Activated CD4-positive, alpha-beta memory T cell treated with anti-CD3 and anti-CD28 coated beads for 36 hours (primary cell): ENCODE results near the gene IGF1R. TPM values are rescaled to one million over a fixed set of nuclear protein-coding genes. Genes with fewer than 3 reads are reported as not detected.

Experiments
- CTCF ChIA-PET: fragments of 350-600 bp; sonication (Branson Sonifier 250); formaldehyde crosslinking; loops from one replicate; lab custom pipeline; 2021; ENCODE audit warnings: antibody characterized with exemption, inconsistent platforms; lab: Charles Lee
- POLR2A ChIA-PET: fragments of 350-600 bp; sonication (Branson Sonifier 250); formaldehyde crosslinking; loops from one replicate; lab custom pipeline; 2021; ENCODE audit warnings: antibody characterized with exemption; lab: Charles Lee
- DNase-seq: peaks from one replicate; pipeline ENCODE4 v3.0.0-alpha.2; 2020
- H3K27ac Mint-ChIP-seq: one replicate; pipeline ENCODE4 v1.8.0; 2021; ENCODE audit warnings: mixed read lengths
- H3K27me3 Mint-ChIP-seq: one replicate; pipeline ENCODE4 v1.8.0; 2021; ENCODE audit warnings: mixed read lengths
- H3K36me3 Mint-ChIP-seq: one replicate; pipeline ENCODE4 v1.8.0; 2021; ENCODE audit warnings: mixed read lengths
- H3K4me1 Mint-ChIP-seq: one replicate; pipeline ENCODE4 v1.8.0; 2021; ENCODE audit warnings: low read depth, mixed read lengths
- H3K4me3 Mint-ChIP-seq: one replicate; pipeline ENCODE4 v1.8.0; 2021; ENCODE audit warnings: mild to moderate bottlenecking, mixed read lengths
- H3K9me3 Mint-ChIP-seq: one replicate; pipeline ENCODE4 v1.8.0; 2021; ENCODE audit warnings: mixed read lengths
- intact Hi-C: fragments of 100-400 bp; cut with micrococcal nuclease; formaldehyde crosslinking; loops from one replicate; pipeline ENCODE4 v1.15.1; 2023
- total RNA-seq, 2 experiments: library from RNA; stranded (reverse); gene quantifications; one replicate each; pipeline ENCODE4 v1.2.3, GENCODE V29; 2021

IGF1R gene
- total RNA-seq, 2 experiments from 2014 or later, result 13.2 to 14.8 TPM

DNA sequence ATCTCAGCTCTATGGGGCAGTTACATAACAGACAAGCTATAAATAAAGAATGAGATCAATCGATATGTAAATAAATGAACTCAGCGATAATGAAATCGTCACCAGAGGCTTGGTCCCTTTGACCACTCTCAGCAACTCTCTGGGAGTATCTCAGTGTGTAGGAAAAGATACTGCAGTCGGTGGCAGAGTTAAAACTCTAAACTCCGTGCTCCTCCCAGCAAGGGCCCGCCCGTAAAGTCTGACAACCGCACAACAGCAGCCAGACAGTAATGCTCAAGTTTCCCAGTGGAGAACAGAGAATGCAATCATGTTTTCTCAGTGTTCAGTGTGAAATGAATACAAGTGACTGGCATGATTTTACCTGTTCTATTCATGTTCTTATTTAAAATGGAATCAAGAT, 28.3 kb upstream of the IGF1R start:
- Mint-ChIP-seq H3K27ac (no peak overlapping the region), H3K4me1 (no peaks in the 10 kb centered on the region), H3K9me3 (no peaks in the 10 kb centered on the region), H3K36me3 (no peaks in the 10 kb centered on the region), H3K27me3 (peaks cover 14% of the 10 kb centered on the region), H3K4me3 (no peak overlapping the region)
- ChIA-PET CTCF (interaction anchor here (0.7 kb wide), 1 partner anchor 203 kb away, joined by 3 read pairs; no protein-coding TSS in a partner anchor), POLR2A (no interaction called here)
- intact Hi-C loops, result no loop called here
- no peak for DNase-seq

DNA sequence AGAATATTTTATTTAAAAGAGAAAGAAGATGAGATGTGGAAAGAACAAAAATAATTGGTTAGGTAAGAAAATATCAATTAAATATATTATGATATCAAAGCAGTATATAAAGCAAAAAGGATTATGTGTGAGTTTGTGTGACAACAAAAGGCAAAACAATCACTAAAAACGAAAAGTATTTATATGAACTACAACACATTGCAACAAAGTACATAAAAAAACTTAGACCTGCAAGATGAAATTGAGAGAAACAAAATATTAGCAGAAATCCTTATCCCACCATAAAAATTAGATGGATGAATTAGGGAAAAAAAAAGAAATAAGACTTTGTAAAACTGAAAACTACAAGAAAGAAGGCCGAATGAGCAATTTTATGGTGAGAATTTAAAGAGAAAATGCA, 27.3 kb upstream of the IGF1R start:
- H3K4me3 Mint-ChIP-seq, result no peak overlapping the region
- H3K27me3 Mint-ChIP-seq, result peaks cover 14% of the 10 kb centered on the region
- no peaks in the 10 kb centered on the region for H3K9me3 Mint-ChIP-seq
- no peak for DNase-seq
- no peaks in the 10 kb centered on the region for H3K36me3 Mint-ChIP-seq
- H3K27ac Mint-ChIP-seq, result no peak overlapping the region
- CTCF ChIA-PET, result no interaction called here
- POLR2A ChIA-PET, result no interaction called here
- intact Hi-C loops, result no loop called here
- H3K4me1 Mint-ChIP-seq, result no peaks in the 10 kb centered on the region

DNA sequence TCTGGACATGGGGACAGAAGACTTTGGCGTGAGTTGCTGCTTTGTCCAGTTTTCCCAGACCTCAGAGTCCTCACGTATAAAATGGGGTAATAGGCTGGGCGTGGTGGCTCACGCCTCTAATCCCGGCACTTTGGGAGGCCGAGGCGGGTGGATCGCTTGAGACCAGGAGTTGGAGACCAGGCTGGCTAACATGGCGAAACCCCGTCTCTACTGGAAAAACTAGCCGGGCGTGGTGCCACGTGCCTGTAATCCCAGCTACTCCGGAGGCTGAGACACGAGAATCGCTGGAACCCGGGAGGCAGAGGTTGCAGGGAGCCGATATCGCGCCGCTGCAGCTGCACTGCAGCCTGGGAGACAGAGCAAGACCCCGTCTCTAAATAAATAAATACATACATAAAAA, 22.7 kb upstream of the IGF1R start:
- Mint-ChIP-seq H3K4me1 (no peaks in the 10 kb centered on the region), H3K9me3 (no peaks in the 10 kb centered on the region), H3K27ac (no peak overlapping the region), H3K4me3 (no peak overlapping the region), H3K36me3 (no peaks in the 10 kb centered on the region), H3K27me3 (peaks cover 7% of the 10 kb centered on the region)
- intact Hi-C loops, result no loop called here
- no peak for DNase-seq
- CTCF ChIA-PET, result no interaction called here
- POLR2A ChIA-PET, result no interaction called here

GRCh38 chr15:98626153-98626552, 22.2 kb upstream of the IGF1R start:
- ChIA-PET POLR2A (no interaction called here), CTCF (no interaction called here)
- H3K9me3 Mint-ChIP-seq, result no peaks in the 10 kb centered on the region
- no peaks in the 10 kb centered on the region for H3K4me1 Mint-ChIP-seq
- intact Hi-C loops, result no loop called here
- DNase-seq, result no peak
- no peak overlapping the region for H3K27ac Mint-ChIP-seq
- peaks cover 7% of the 10 kb centered on the region for H3K27me3 Mint-ChIP-seq
- H3K4me3 Mint-ChIP-seq, result no peak overlapping the region
- no peaks in the 10 kb centered on the region for H3K36me3 Mint-ChIP-seq

GRCh38 chr15:98628216-98628615, 20.1 kb upstream of the IGF1R start:
- intact Hi-C loops, result no loop called here
- H3K27me3 Mint-ChIP-seq, result peaks cover 6% of the 10 kb centered on the region
- H3K36me3 Mint-ChIP-seq, result no peaks in the 10 kb centered on the region
- no peaks in the 10 kb centered on the region for H3K4me1 Mint-ChIP-seq
- no peak overlapping the region for H3K4me3 Mint-ChIP-seq
- ChIA-PET POLR2A (no interaction called here), CTCF (interaction anchor here (1.4 kb wide), 1 partner anchor 109 kb away, joined by 5 read pairs; no protein-coding TSS in a partner anchor)
- no peaks in the 10 kb centered on the region for H3K9me3 Mint-ChIP-seq
- H3K27ac Mint-ChIP-seq, result no peak overlapping the region
- no peak for DNase-seq

DNA sequence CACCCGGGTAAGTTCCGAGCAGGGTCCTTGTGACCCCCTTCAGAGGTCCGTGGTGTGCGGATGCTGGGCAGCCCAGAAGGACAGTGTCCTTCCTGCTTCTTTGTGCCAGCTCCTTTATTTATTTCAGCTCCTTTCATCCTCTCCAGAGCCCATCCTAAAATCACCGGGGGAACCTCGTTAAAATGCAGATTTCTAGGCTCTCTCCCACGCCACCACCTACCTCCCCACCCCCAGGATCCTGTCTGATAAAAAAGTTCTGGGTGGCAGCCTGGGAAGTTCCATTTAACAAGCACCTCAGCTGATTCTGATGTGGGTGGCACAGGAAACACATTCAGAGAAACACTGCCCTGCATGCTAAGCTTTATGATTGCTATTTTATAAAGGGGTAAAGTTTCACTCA, 12.5 kb upstream of the IGF1R start:
- Mint-ChIP-seq H3K4me3 (no peak overlapping the region), H3K4me1 (peaks cover 8% of the 10 kb centered on the region), H3K27me3 (peaks cover 10% of the 10 kb centered on the region), H3K36me3 (no peaks in the 10 kb centered on the region), H3K27ac (no peak overlapping the region), H3K9me3 (no peaks in the 10 kb centered on the region)
- CTCF ChIA-PET, result interaction anchor here (1.0 kb wide), 2 partner anchors 11 to 117 kb away, joined by 3 to 4 read pairs; no protein-coding TSS in a partner anchor
- POLR2A ChIA-PET, result no interaction called here
- DNase-seq, result no peak
- intact Hi-C loops, result no loop called here

- H3K27ac Mint-ChIP-seq, result no peak overlapping the region
- H3K4me3 Mint-ChIP-seq, result no peak overlapping the region
- POLR2A ChIA-PET, result no interaction called here
- CTCF ChIA-PET, result interaction anchor here (0.7 to 2.2 kb wide), 4 partner anchors 17 to 238 kb away, joined by 3 to 12 read pairs (median 8); no protein-coding TSS in a partner anchor
- H3K4me1 Mint-ChIP-seq, result no peaks in the 10 kb centered on the region
- intact Hi-C loops, result no loop called here
- DNase-seq, result no peak
- peaks cover 20% of the 10 kb centered on the region for H3K27me3 Mint-ChIP-seq
- H3K9me3 Mint-ChIP-seq, result no peaks in the 10 kb centered on the region
- no peaks in the 10 kb centered on the region for H3K36me3 Mint-ChIP-seq
These were observed 5.2 kb upstream of the IGF1R start for GRCh38 chr15:98643115-98643514.

DNA sequence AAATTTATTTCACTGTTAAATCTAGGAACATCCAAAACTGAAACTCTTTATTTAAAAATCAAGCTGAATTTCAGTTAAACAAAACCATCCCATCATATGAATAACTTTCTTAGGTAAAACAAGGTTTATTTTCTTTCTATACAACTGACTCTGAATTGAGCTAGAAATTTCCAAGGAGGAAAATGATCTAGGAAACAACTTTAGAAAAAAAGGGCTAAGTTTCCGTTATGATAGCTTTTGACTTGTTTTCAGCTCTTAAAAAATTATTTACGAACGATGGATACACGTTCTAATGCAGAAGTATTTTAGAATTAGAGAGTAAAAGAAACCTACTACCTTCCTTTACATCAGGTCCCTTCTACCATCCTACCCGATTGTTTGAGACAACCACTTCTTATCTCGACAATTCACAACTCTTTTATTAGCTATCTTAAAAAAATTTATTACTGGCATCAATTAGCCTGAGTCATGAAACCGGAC, 1.8 kb upstream of the IGF1R start:
- Mint-ChIP-seq H3K4me3 (peak overlapping the region; percentile 72), H3K9me3 (no peaks in the 10 kb centered on the region), H3K4me1 (peaks cover 11% of the 10 kb centered on the region), H3K27ac (no peak overlapping the region), H3K27me3 (peaks cover 23% of the 10 kb centered on the region), H3K36me3 (peaks cover 4% of the 10 kb centered on the region)
- no peak for DNase-seq
- POLR2A ChIA-PET, result interaction anchor here (1.1 to 1.3 kb wide), 2 partner anchors 127 to 207 kb away, joined by 4 read pairs; no protein-coding TSS in a partner anchor
- CTCF ChIA-PET, result interaction anchor here (0.7 to 4.2 kb wide), 12 partner anchors 9 to 459 kb away, joined by 3 to 39 read pairs (median 4); no protein-coding TSS in a partner anchor
- intact Hi-C loops, result loop anchor here (1.0 to 5.0 kb wide), 6 partner anchors 44 to 1956 kb away; partner anchors contain the start of genes ASB7 and LINS1

DNA sequence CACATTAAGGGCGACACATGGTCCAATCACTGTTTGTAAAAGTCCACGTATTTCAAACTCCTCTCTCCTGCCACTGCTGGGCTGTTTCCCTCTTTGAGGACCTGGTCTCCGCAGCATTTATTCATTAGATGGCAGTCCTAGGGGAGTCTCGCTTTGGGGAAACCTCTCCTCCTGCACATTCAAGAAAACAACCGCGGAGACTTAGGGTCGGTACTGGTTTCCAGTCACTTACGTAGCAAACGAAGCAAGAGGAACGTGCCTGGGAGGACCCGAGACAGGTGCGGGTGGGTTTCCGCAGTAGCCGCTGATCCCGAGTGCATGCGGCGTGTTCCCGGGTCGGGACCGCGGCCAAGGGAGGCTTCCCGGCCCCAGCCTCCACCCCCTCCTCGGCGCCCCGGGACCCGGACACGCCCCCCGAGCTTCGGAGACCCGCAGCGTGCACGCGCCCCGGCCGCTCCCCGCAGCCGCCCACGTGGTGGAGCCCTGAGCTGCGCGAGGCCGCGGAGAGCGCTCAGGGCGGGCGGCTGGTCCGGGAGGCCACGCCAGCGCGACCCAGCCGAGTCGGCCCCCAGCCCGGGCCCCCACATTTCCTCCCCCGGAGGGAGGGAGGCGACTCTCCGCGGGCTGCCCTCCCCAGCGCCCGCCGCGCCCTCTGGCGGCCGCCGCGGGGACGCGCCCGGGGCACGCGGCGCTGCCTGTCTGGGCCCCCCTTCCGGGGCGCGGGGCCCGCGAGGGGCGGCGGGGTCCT, 1.1 kb upstream of the IGF1R start:
- H3K27me3 Mint-ChIP-seq, result peaks cover 28% of the 10 kb centered on the region
- intact Hi-C loops, result loop anchor here (1.0 to 5.0 kb wide), 6 partner anchors 45 to 1955 kb away; partner anchors contain the start of genes ASB7 and LINS1

GRCh38 chr15:98648654-98649471, 524 bp downstream of the IGF1R start:
- peak overlapping the region; percentile 77 for H3K4me3 Mint-ChIP-seq
- peak overlapping the region; percentile 81 for H3K27ac Mint-ChIP-seq
- H3K27me3 Mint-ChIP-seq, result peaks cover 31% of the 10 kb centered on the region
- peaks cover 25% of the 10 kb centered on the region for H3K4me1 Mint-ChIP-seq
- peaks cover 4% of the 10 kb centered on the region for H3K36me3 Mint-ChIP-seq
- intact Hi-C loops, result loop anchor here (1.0 to 5.0 kb wide), 6 partner anchors 20 to 1953 kb away; partner anchors contain the start of genes ASB7 and LINS1
- DNase-seq, result peak; percentile 51
- POLR2A ChIA-PET, result interaction anchor here (0.7 kb wide), 1 partner anchor 206 kb away, joined by 5 read pairs; no protein-coding TSS in a partner anchor
- CTCF ChIA-PET, result interaction anchor here (0.8 to 4.2 kb wide), 3 partner anchors 11 to 130 kb away, joined by 3 to 39 read pairs (median 11); no protein-coding TSS in a partner anchor
- H3K9me3 Mint-ChIP-seq, result no peaks in the 10 kb centered on the region

More for the DNA sequence above, 1.1 kb upstream of the IGF1R start:
- peak; percentile 67 for DNase-seq
- ChIA-PET POLR2A (interaction anchor here (1.1 to 1.3 kb wide), 3 partner anchors 9 to 206 kb away, joined by 4 to 5 read pairs (median 4); no protein-coding TSS in a partner anchor), CTCF (interaction anchor here (0.7 to 4.2 kb wide), 12 partner anchors 8 to 459 kb away, joined by 3 to 39 read pairs (median 4); no protein-coding TSS in a partner anchor)
- Mint-ChIP-seq H3K9me3 (no peaks in the 10 kb centered on the region), H3K4me1 (peaks cover 16% of the 10 kb centered on the region), H3K4me3 (peak overlapping the region; percentile 72), H3K36me3 (peaks cover 4% of the 10 kb centered on the region), H3K27ac (peak overlapping the region; percentile 56)
